ENCODE data around the gene CHI3L1.

DNA sequence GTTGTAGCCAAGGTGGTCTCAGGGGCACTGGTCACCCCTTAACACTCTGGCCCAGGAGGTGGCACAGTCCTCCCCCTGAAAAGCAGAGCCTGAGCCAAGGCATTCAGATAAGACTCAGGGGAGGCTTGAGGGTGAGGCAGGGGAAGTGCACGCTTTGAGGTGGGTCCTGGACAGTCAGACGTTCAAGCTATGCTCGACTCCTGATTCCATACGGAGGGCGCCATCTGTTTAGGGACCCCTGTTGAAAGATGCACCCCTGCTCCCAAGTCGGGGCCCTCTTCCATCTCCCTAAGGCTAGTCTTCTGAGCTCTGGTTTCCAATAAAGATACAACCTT lies 12.9 kb upstream of the CHI3L1 start:
- TF ChIP-seq CTCF (IDR thresholded peaks at IDR 0.05) (no peak), ZFX (IDR thresholded peaks at IDR 0.05; ENCODE audit: borderline replicate concordance) (no peak)
